OCI-LY7 (cell line): Measurements from ENCODE around the gene TMEM255B. TPM values are rescaled to one million over a fixed set of nuclear protein-coding genes. Genes with fewer than 3 reads are reported as not detected.

Experiments
- BruUV-seq: library from RNA; stranded (reverse); fragments of 400-500 nt; replicated peaks from 2 replicates; lab custom pipeline; 2021; lab: Mats Ljungman, UMichigan
- CTCF ChIA-PET: fragments of 300-600 bp; sonication (Branson Sonifier 250); formaldehyde crosslinking; loops from one replicate; lab custom pipeline; 2022; ENCODE audit warnings: antibody characterized with exemption; ENCODE audit not compliant: unreplicated experiment; lab: Charles Lee
- POLR2A ChIA-PET: fragments of 300-600 bp; sonication (Branson Sonifier 250); formaldehyde crosslinking; loops from one replicate; lab custom pipeline; 2022; ENCODE audit warnings: antibody characterized with exemption; lab: Charles Lee
- DNase-seq: peaks from one replicate; pipeline ENCODE4 v3.0.0-alpha.2; 2015; ENCODE audit warnings: low spot score
- H2AFZ ChIP-seq: fragments of 200-600 bp; sonication (generic), shearing (Covaris generic); 2 replicates; pipeline ENCODE4 v1.6.1; 2014; ENCODE audit warnings: mild to moderate bottlenecking, antibody characterized with exemption, low read length, moderate library complexity
- H3K27ac ChIP-seq: fragments of 200-600 bp; sonication (generic); 2 replicates; pipeline ENCODE4 v1.5.1; 2014; ENCODE audit warnings: mixed run types, low read depth, mild to moderate bottlenecking, moderate library complexity, low read length, inconsistent platforms; ENCODE audit not compliant: poor library complexity, severe bottlenecking
- H3K36me3 ChIP-seq: fragments of 200-600 bp; sonication (generic); 2 replicates; pipeline ENCODE4 v1.6.1; 2014; ENCODE audit warnings: mild to moderate bottlenecking, antibody characterized with exemption, low read length, moderate library complexity, mixed read lengths; ENCODE audit not compliant: insufficient read depth
- H3K4me1 ChIP-seq: fragments of 200-600 bp; sonication (generic); 2 replicates; pipeline ENCODE4 v1.5.1; 2014; ENCODE audit warnings: mild to moderate bottlenecking, low read length; ENCODE audit not compliant: insufficient read depth, poor library complexity, severe bottlenecking
- H3K4me2 ChIP-seq: fragments of 200-600 bp; sonication (generic); 2 replicates; pipeline ENCODE4 v1.6.1; 2014; ENCODE audit warnings: mild to moderate bottlenecking, low read length
- H3K4me3 ChIP-seq: fragments of 200-600 bp; sonication (generic); 2 replicates; pipeline ENCODE4 v1.5.1; 2014; ENCODE audit warnings: mild to moderate bottlenecking, low read depth, low read length; ENCODE audit not compliant: poor library complexity, severe bottlenecking
- H3K79me2 ChIP-seq: fragments of 200-600 bp; sonication (generic); 2 replicates; pipeline ENCODE4 v1.6.1; 2016; ENCODE audit warnings: low read depth, mild to moderate bottlenecking, low read length, moderate library complexity, mixed read lengths; ENCODE audit not compliant: insufficient read depth
- H3K9me2 ChIP-seq: fragments of 200-600 bp; sonication (generic); 2 replicates; pipeline ENCODE4 v1.6.1; 2016; ENCODE audit warnings: mild to moderate bottlenecking, low read length, mixed read lengths; ENCODE audit not compliant: insufficient read depth
- H3K9me3 ChIP-seq: fragments of 200-600 bp; sonication (generic); 2 replicates; pipeline ENCODE4 v1.6.1; 2014; ENCODE audit warnings: mild to moderate bottlenecking, mixed run types, low read length, mixed read lengths
- H4K20me1 ChIP-seq: fragments of 200-600 bp; sonication (generic); 2 replicates; pipeline ENCODE4 v1.6.1; 2014; ENCODE audit warnings: mild to moderate bottlenecking, antibody characterized with exemption, low read length, moderate library complexity, mixed read lengths; ENCODE audit not compliant: insufficient read depth
- CTCF ChIP-seq: fragments of 200-600 bp; sonication (generic); conservative IDR thresholded peaks from 2 replicates; pipeline ENCODE4 v1.5.1; 2014; ENCODE audit warnings: mild to moderate bottlenecking, antibody characterized with exemption, low read length, moderate library complexity, mixed read lengths
- EZH2phosphoT487 ChIP-seq: fragments of 200-600 bp; sonication (generic); IDR thresholded peaks from 2 replicates; pipeline ENCODE4 v1.6.1; 2018; ENCODE audit warnings: low read depth, borderline replicate concordance, mild to moderate bottlenecking, mixed run types, antibody characterized with exemption, low read length, moderate library complexity, mixed read lengths
- intact Hi-C: fragments of 100-400 bp; cut with micrococcal nuclease; formaldehyde crosslinking; loops from one replicate; pipeline ENCODE4 v1.10.0; 2022; ENCODE audit not compliant: unreplicated experiment
- total RNA-seq, 2 experiments: library from RNA; depleted of rRNA in 1 of 2; stranded (reverse); fragments of >200 nt in 1 of 2; shearing (Covaris generic) in 1 of 2; gene quantifications; 2 replicates each; pipeline ENCODE4 v1.2.3, GENCODE V29; 2014 to 2022

TMEM255B gene
- total RNA-seq, 2 experiments from 2014 or later, result 2.6 to 6.8 TPM

GRCh38 chr13:113734826-113735125 is 24.2 kb upstream of the TMEM255B start:
- TF ChIP-seq EZH2phosphoT487 (no peak), CTCF (no peak)
- no peak for DNase-seq
- CTCF ChIA-PET, result no interaction called here
- H3K79me2 ChIP-seq, result no peaks in the 10 kb centered on the region
- H3K27ac ChIP-seq, result no peak overlapping the region
- intact Hi-C loops, result no loop called here
- no peaks in the 10 kb centered on the region for H3K9me2 ChIP-seq
- H3K36me3 ChIP-seq, result no peaks in the 10 kb centered on the region
- no peaks in the 10 kb centered on the region for H4K20me1 ChIP-seq
- no peaks in the 10 kb centered on the region for H3K4me1 ChIP-seq
- H3K4me2 ChIP-seq, result no peak overlapping the region
- POLR2A ChIA-PET, result no interaction called here
- no peaks in the 10 kb centered on the region for H3K9me3 ChIP-seq
- BruUV-seq, result no TSS peak
- no peak overlapping the region for H3K4me3 ChIP-seq
- H2AFZ ChIP-seq, result no peak overlapping the region

GRCh38 chr13:113735194-113735593 is 23.8 kb upstream of the TMEM255B start:
- H3K4me1 ChIP-seq, result no peaks in the 10 kb centered on the region
- H3K27ac ChIP-seq, result no peak overlapping the region
- no peaks in the 10 kb centered on the region for H3K9me2 ChIP-seq
- no peak overlapping the region for H2AFZ ChIP-seq
- intact Hi-C loops, result no loop called here
- no peak for TF ChIP-seq CTCF
- no peak for TF ChIP-seq EZH2phosphoT487
- DNase-seq, result no peak
- H3K36me3 ChIP-seq, result no peaks in the 10 kb centered on the region
- no peak overlapping the region for H3K4me2 ChIP-seq
- no peaks in the 10 kb centered on the region for H4K20me1 ChIP-seq
- no TSS peak for BruUV-seq
- H3K79me2 ChIP-seq, result no peaks in the 10 kb centered on the region
- POLR2A ChIA-PET, result no interaction called here
- CTCF ChIA-PET, result no interaction called here
- no peak overlapping the region for H3K4me3 ChIP-seq
- no peaks in the 10 kb centered on the region for H3K9me3 ChIP-seq

GRCh38 chr13:113735750-113736149 is 23.3 kb upstream of the TMEM255B start:
- H3K4me3 ChIP-seq, result no peak overlapping the region
- H3K9me2 ChIP-seq, result no peaks in the 10 kb centered on the region
- H3K4me1 ChIP-seq, result no peaks in the 10 kb centered on the region
- H3K4me2 ChIP-seq, result no peak overlapping the region
- CTCF ChIA-PET, result no interaction called here
- POLR2A ChIA-PET, result no interaction called here
- TF ChIP-seq EZH2phosphoT487 (no peak), CTCF (no peak)
- DNase-seq, result no peak
- intact Hi-C loops, result no loop called here
- H4K20me1 ChIP-seq, result no peaks in the 10 kb centered on the region
- no peak overlapping the region for H3K27ac ChIP-seq
- H3K9me3 ChIP-seq, result no peaks in the 10 kb centered on the region
- BruUV-seq, result no TSS peak
- H3K36me3 ChIP-seq, result no peaks in the 10 kb centered on the region
- no peak overlapping the region for H2AFZ ChIP-seq
- H3K79me2 ChIP-seq, result no peaks in the 10 kb centered on the region
